Cardiac fibroblast (primary cell): ENCODE data around the gene PLEKHA3.
A peak's percentile ranks its signal among the peaks of the same experiment; 100 is the strongest.

Experiments
- DNase-seq, 2 donors: peaks; one replicate each; pipeline versions ENCODE4 v3.0.0 to v3.0.0-alpha.2; 2010; ENCODE audit warnings: low read depth in 2 of 2
- H3K4me3 ChIP-seq, 2 donors: replicated peaks in 1 of 2; 1 replicate in 1 of 2; 2 replicates in 1 of 2; pipeline ENCODE4 v1.5.1; 2011; ENCODE audit warnings: low read depth in 2 of 2, low read length in 2 of 2, mild to moderate bottlenecking in 2 of 2, moderate library complexity in 1 of 2
- CTCF ChIP-seq: IDR thresholded peaks from one replicate; pipeline ENCODE4 v1.5.1; 2011; ENCODE audit warnings: low read depth, mild to moderate bottlenecking, low read length, inconsistent platforms

The PLEKHA3 gene

GRCh38 chr2:178542569-178542968, 62.3 kb downstream of the PLEKHA3 start:
- TF ChIP-seq CTCF: no peak
- DNase-seq: no peak
- no peak overlapping the region for H3K4me3 ChIP-seq

DNA sequence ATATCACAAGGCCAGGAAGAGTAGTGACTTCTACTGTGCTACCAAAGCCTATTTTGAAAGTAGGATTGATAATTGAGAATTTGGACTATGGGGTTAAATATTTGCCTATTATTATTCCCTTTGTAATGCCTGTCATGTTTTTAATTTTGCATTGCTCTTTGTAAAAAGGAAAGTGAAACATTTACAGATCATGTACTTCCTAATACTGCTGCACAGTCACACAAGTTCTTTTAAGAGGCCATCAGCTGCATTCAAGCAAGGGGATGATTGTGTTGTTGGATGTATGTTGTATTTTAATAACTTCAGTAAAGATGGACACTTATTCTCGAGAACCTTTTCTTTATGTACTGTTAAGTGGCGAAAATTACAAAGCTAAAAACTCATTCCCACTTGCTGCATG, 70.1 kb downstream of the PLEKHA3 start:
- H3K4me3 ChIP-seq: no peak overlapping the region
- TF ChIP-seq CTCF: no peak
- no peak for DNase-seq

DNA sequence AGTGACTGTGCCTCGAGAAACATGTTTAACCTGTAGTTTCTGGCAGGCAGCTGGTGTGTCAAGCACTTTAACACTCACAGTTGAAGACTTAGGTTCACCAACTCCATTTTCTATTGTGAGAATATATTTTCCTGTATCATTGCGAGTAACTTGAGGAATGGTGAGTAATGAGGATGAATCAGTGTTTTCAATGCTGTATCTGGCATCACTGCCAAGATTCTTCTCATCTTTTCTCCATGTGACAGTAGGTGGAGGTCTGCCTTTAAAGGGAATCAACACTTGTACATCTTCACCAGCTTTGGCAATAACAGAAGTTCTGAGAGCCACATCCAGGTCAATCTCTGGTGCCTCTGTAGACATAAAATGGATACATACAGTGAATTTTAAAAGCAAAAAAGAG, 72.8 kb downstream of the PLEKHA3 start:
- TF ChIP-seq CTCF: no peak
- peak; percentile 41 to 91 for DNase-seq
- no peak overlapping the region for H3K4me3 ChIP-seq
